IMR-90 (cell line): ENCODE data around the gene HDAC9.

Source experiments
- CEBPB ChIP-seq: IDR thresholded peaks from 2 replicates; pipeline ENCODE4 v1.6.1; 2012; ENCODE audit warnings: low read depth, low read length, improper control_type of control experiment
- ELK1 ChIP-seq: fragments of 150-350 bp; IDR thresholded peaks from 2 replicates; pipeline ENCODE4 v1.6.1; 2016; ENCODE audit warnings: low read depth, mild to moderate bottlenecking, low read length, moderate library complexity, borderline replicate concordance
- MAZ ChIP-seq: IDR thresholded peaks from 2 replicates; pipeline ENCODE4 v1.6.1; 2012; ENCODE audit warnings: low read depth, mild to moderate bottlenecking, low read length, improper control_type of control experiment, moderate library complexity, borderline replicate concordance
- MXI1 ChIP-seq: IDR thresholded peaks from 2 replicates; pipeline ENCODE4 v1.6.1; 2012; ENCODE audit warnings: low read depth, mild to moderate bottlenecking, low read length, moderate library complexity, borderline replicate concordance
- NFE2L2 ChIP-seq: fragments of 150-350 bp; IDR thresholded peaks from 2 replicates; pipeline ENCODE4 v1.6.1; 2016; ENCODE audit warnings: low read depth, mild to moderate bottlenecking, low read length
- POLR2A ChIP-seq: IDR thresholded peaks from 2 replicates; pipeline ENCODE4 v1.6.1; 2012; ENCODE audit warnings: mild to moderate bottlenecking, low read depth, low read length
- RAD21 ChIP-seq: IDR thresholded peaks from 2 replicates; pipeline ENCODE4 v1.6.1; 2012; ENCODE audit warnings: low read length, improper control_type of control experiment
- RCOR1 ChIP-seq: IDR thresholded peaks from 2 replicates; pipeline ENCODE4 v1.6.1; 2012; ENCODE audit warnings: mild to moderate bottlenecking, low read length, improper control_type of control experiment; ENCODE audit not compliant: insufficient replicate concordance
- RFX5 ChIP-seq: IDR thresholded peaks from 2 replicates; pipeline ENCODE4 v1.8.0; 2012; ENCODE audit warnings: low read depth, mild to moderate bottlenecking, low read length, moderate library complexity
- SMC3 ChIP-seq: fragments of 150-350 bp; IDR thresholded peaks from 2 replicates; pipeline ENCODE4 v1.6.1; 2016; ENCODE audit warnings: low read depth, mild to moderate bottlenecking, antibody characterized with exemption, low read length, moderate library complexity
- TF ChIP-seq, protein P1 (sequence below): conservative IDR thresholded peaks from 2 replicates; pipeline ENCODE4 v1.5.1; 2012; ENCODE audit warnings: mild to moderate bottlenecking, low read depth, low read length, improper control_type of control experiment
- TF ChIP-seq, protein P2 (sequence below): fragments of 150-350 bp; IDR thresholded peaks from 2 replicates; pipeline ENCODE4 v1.6.1; 2017; ENCODE audit warnings: mild to moderate bottlenecking, antibody characterized with exemption, low read length, low read depth

DNA sequence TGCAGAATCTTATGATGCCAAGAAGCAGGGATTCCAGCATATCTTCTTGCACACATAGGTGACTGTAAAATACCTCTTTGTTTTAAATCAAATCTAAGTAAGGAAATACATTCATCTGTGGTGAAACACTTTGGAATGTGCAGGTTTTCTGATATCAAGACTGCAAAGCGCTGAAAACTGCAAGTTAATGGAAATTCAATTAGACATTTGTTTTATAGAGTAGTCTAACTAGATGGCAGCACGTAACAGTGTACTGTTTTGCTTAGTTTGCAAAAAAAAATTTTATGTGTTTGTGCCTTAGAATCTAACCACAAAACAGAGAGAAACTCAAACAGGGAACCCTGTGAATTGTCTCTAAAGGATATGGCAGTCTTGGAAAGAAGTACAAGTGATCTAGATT, 259.2 kb downstream of the HDAC9 start:
- TF ChIP-seq, protein P1, sequence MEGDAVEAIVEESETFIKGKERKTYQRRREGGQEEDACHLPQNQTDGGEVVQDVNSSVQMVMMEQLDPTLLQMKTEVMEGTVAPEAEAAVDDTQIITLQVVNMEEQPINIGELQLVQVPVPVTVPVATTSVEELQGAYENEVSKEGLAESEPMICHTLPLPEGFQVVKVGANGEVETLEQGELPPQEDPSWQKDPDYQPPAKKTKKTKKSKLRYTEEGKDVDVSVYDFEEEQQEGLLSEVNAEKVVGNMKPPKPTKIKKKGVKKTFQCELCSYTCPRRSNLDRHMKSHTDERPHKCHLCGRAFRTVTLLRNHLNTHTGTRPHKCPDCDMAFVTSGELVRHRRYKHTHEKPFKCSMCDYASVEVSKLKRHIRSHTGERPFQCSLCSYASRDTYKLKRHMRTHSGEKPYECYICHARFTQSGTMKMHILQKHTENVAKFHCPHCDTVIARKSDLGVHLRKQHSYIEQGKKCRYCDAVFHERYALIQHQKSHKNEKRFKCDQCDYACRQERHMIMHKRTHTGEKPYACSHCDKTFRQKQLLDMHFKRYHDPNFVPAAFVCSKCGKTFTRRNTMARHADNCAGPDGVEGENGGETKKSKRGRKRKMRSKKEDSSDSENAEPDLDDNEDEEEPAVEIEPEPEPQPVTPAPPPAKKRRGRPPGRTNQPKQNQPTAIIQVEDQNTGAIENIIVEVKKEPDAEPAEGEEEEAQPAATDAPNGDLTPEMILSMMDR, result no peak
- TF ChIP-seq MAZ (no peak), NFE2L2 (no peak), POLR2A (no peak), RCOR1 (no peak), ELK1 (no peak), RFX5 (no peak), RAD21 (no peak), CEBPB (no peak), SMC3 (no peak), MXI1 (no peak)
- TF ChIP-seq, protein P2, sequence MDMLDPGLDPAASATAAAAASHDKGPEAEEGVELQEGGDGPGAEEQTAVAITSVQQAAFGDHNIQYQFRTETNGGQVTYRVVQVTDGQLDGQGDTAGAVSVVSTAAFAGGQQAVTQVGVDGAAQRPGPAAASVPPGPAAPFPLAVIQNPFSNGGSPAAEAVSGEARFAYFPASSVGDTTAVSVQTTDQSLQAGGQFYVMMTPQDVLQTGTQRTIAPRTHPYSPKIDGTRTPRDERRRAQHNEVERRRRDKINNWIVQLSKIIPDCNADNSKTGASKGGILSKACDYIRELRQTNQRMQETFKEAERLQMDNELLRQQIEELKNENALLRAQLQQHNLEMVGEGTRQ, result no peak
